GM18508 (cell line): Measurements from ENCODE around the gene MAGEA8.
"Not testable (repeated sequence)": the region's sequence is repeated elsewhere in the genome, so short reads cannot be mapped to it uniquely, and the experiment has no call there.

Experiments used
- ATAC-seq: cut with Tn5 transposase; IDR thresholded peaks from one replicate; pipeline ENCODE4 v1.9.1; 2021; ENCODE audit warnings: moderate number of reproducible peaks; ENCODE audit not compliant: insufficient read depth, unreplicated experiment

The MAGEA8 gene

GRCh38 chrX:149881081-149881711, at the start of gene MAGEA8:
Gene MAGEA8 (plus strand): TSS chrX:149881183. CDS start chrX:149884273, 3,090 bp downstream.
- no peak for ATAC-seq

- ATAC-seq: no peak
Measured at GRCh38 chrX:149831473-149831872, 49.5 kb upstream of the MAGEA8 start.

GRCh38 chrX:149836728-149837127, 44.3 kb upstream of the MAGEA8 start:
- ATAC-seq: not testable (repeated sequence)

- no peak for ATAC-seq
Measured at GRCh38 chrX:149837167-149837566, 43.8 kb upstream of the MAGEA8 start.

- ATAC-seq: peak; percentile 69
Measured at GRCh38 chrX:149837639-149838038, 43.3 kb upstream of the MAGEA8 start.

GRCh38 chrX:149841929-149842328, 39.1 kb upstream of the MAGEA8 start:
- no peak for ATAC-seq

GRCh38 chrX:149845385-149845784, 35.6 kb upstream of the MAGEA8 start:
- ATAC-seq: no peak

- ATAC-seq: no peak
Measured at GRCh38 chrX:149846789-149847188, 34.2 kb upstream of the MAGEA8 start.

- no peak for ATAC-seq
Measured at GRCh38 chrX:149848855-149849254, 32.1 kb upstream of the MAGEA8 start.

- ATAC-seq: no peak
Measured at GRCh38 chrX:149849787-149850186, 31.2 kb upstream of the MAGEA8 start.

GRCh38 chrX:149851864-149852263, 29.1 kb upstream of the MAGEA8 start:
- ATAC-seq: no peak

- ATAC-seq: no peak
Measured at GRCh38 chrX:149853925-149854324, 27.1 kb upstream of the MAGEA8 start.

- ATAC-seq: no peak
Measured at GRCh38 chrX:149858592-149858991, 22.4 kb upstream of the MAGEA8 start.

GRCh38 chrX:149860445-149860844, 20.5 kb upstream of the MAGEA8 start:
- ATAC-seq: no peak

GRCh38 chrX:149865390-149865789, 15.6 kb upstream of the MAGEA8 start:
- ATAC-seq: no peak

GRCh38 chrX:149867488-149867887, 13.5 kb upstream of the MAGEA8 start:
- no peak for ATAC-seq

- no peak for ATAC-seq
Measured at GRCh38 chrX:149870840-149871239, 10.1 kb upstream of the MAGEA8 start.

- no peak for ATAC-seq
Measured at GRCh38 chrX:149871433-149871832, 9.6 kb upstream of the MAGEA8 start.

GRCh38 chrX:149871940-149872339, 9.0 kb upstream of the MAGEA8 start:
- ATAC-seq: peak; percentile 83

GRCh38 chrX:149877157-149877556, 3.8 kb upstream of the MAGEA8 start:
- ATAC-seq: no peak

GRCh38 chrX:149877636-149878035, 3.3 kb upstream of the MAGEA8 start:
- ATAC-seq: no peak

GRCh38 chrX:149890828-149891227, 9.8 kb downstream of the MAGEA8 start:
- ATAC-seq: not testable (repeated sequence)

GRCh38 chrX:149898554-149898953, 17.6 kb downstream of the MAGEA8 start:
- no peak for ATAC-seq
